HG03354 (cell line): ENCODE data around the gene KLK11.

Experiments
- ATAC-seq: cut with Tn5 transposase; IDR thresholded peaks from one replicate; pipeline ENCODE4 v1.9.1; 2021; ENCODE audit warnings: mild to moderate bottlenecking; ENCODE audit not compliant: unreplicated experiment, poor library complexity, severe bottlenecking

Gene KLK11

DNA sequence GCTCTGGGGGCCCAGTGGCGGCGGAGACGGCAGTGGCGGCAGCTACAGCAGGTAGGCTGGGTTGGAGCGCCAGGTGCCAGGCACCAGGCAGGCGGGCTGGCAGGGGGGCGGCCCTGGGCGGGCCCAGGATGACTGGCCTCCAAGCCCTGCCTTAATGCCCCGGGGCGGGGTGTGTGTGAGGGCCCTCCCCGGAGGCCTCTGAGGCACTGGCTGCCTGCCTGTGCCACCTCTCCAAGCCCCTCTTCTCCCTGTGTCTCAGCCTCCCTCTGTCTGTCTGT is at the start of gene KLK11:
Gene KLK11, minus strand, starts transcription at position 63 of the 278 bp plus-strand sequence. CDS start 985 bp downstream, outside the sequence.
- ATAC-seq = no peak

- no peak for ATAC-seq
These were observed 49.6 kb upstream of the KLK11 start for GRCh38 chr19:51075998-51076397.

- no peak for ATAC-seq
These were observed 44.6 kb upstream of the KLK11 start for GRCh38 chr19:51071095-51071405.

DNA sequence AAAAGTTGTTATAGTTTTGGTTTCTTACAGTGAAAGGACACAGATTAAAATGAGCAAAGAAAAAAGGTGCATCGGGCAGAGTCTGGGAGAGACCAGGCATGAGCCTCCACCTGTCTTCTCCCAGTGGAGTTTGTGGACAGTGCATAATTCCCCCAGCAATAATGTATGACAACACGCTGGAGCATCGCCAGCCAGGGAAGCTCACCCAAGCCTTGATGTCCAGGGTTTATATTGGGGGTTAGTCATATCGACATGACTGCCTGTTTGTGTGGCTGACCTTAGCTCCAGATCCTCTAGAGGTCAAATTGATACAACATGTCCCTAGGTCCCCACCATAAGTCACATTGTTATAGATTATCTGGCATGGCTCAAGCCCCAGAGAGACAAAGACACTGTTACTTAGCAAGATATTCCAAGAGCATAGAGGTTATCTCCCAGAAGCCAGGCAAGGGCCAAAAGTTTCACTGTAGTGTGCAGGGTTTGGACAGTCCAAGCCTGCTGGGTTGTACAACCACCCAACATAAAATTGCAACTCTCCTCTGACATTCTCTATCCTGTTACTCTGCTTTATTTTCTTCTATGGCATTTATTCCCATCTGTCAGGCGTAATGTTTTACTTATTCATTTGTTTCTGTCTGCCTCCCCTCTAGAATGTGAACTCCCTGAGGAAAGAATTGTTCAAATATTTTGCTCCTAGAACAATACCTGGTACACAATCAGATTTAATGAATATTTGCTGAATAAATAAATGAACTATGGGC is 44.1 kb upstream of the KLK11 start:
- no peak for ATAC-seq

DNA sequence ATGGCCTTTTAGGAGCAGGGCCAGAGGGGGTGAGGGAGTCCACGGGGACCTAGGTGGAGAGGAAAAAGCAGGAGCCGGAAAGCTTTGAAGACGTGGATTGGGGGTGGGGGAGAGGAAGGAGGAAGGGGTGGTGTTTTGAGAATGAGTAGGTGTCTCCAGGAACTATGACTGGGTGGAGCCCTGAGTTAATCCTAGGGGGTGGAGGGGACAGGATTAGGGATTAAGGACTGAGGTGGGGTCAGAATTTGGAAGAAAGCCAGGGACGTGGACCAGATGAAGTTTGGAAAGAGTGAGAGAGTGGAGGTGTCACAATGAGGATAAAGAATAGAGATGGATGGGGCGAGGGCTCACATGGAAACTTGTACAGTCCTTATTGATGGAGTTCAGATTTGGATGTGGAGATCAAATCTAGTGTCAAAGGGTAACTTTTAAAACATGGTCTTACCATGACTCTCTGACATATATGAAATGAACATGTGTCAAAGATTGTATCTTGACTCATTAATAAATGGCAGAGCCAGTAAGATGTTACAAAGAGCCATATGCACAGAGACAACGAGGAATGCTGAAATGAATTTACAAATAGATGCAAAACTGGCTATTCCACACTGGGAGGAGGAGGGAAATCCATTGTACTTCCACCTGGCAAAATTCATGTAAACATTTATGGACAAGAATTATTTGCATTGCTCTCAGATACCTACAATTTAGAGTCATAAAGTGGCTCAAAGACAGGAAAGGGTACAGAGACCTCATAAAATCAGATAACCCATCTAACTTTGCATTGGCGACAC is 40.2 kb upstream of the KLK11 start:
- ATAC-seq = no peak

- no peak for ATAC-seq
These were observed 39.0 kb upstream of the KLK11 start for GRCh38 chr19:51065221-51065960.

GRCh38 chr19:51064534-51065220 is 38.3 kb upstream of the KLK11 start, which contains the start of gene KLK13:
TSS of gene KLK13 (minus strand) at chr19:51065092. CDS start at chr19:51065067, 25 bp downstream.
- ATAC-seq = no peak

- ATAC-seq = no peak
These were observed 37.2 kb upstream of the KLK11 start for GRCh38 chr19:51063664-51064063.

DNA sequence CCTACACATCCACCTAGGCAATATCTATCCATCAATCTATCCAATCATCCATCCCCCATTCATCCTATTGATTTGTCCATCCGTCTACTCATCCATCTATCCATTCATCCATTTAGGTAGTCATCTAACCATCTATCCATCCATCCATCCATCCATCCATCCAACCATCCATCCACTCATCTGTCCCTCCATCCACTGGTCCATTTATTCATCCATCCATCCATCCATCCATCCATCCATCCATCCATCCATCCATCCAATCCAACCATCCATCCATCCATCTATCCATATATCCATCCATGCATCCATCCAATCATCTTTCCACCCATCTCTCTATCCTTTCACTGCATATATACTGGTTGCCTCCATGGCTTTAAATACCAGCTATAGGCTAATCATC is 34.6 kb upstream of the KLK11 start:
- no peak for ATAC-seq

DNA sequence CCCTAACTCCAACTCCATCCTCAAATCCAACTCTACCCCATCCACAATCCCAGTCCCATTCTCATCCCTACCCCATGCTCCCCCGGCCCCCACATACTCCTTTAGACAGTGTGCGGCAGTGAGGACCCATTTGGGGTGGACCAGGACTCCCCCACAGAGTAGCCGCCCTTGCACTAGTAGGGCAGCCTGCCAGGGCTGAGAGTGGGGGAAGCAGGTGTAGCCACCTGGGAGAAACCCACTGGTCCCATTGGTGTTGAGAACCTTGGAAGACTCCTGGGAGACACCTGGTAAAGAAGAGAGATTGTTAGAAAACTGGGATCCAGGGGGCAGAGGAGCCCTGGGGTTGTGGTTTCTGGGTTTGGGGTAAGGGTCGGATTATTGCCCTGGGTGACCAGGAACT is 33.9 kb upstream of the KLK11 start:
- no peak for ATAC-seq

GRCh38 chr19:51059715-51060114 is 33.3 kb upstream of the KLK11 start:
- no peak for ATAC-seq

DNA sequence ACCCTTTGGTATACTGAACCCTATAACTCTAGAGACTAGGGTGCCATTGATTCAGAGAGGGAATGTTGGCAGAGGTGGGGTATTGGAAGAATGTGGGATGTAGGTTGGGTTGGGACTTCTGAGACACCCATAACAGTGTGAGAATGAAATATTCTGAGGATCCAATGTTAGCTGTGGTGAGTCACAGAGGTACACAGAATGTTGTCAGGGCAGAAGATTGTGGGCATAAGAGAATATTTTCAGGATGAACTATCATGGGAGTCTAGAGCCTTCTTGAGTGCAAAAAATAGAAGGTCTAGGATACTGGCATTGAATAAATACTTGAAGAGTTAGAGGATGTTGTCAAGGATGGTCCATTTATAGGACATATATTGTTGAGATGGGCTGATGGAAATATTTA is 29.4 kb upstream of the KLK11 start:
- no peak for ATAC-seq

GRCh38 chr19:51047031-51047335 is 20.6 kb upstream of the KLK11 start:
- no peak for ATAC-seq

- ATAC-seq = no peak
These were observed 17.9 kb upstream of the KLK11 start for GRCh38 chr19:51044327-51044726.

GRCh38 chr19:51043497-51043896 is 17.1 kb upstream of the KLK11 start:
- ATAC-seq = no peak

- ATAC-seq = no peak
These were observed 13.7 kb upstream of the KLK11 start for GRCh38 chr19:51040151-51040550.

GRCh38 chr19:51036519-51036918 is 10.1 kb upstream of the KLK11 start:
- ATAC-seq = no peak

GRCh38 chr19:51034704-51035103 is 8.3 kb upstream of the KLK11 start, which contains the start of gene KLK12:
TSS of gene KLK12 (minus strand) at chr19:51035002. CDS start at chr19:51034621, 381 bp downstream.
- ATAC-seq = no peak

DNA sequence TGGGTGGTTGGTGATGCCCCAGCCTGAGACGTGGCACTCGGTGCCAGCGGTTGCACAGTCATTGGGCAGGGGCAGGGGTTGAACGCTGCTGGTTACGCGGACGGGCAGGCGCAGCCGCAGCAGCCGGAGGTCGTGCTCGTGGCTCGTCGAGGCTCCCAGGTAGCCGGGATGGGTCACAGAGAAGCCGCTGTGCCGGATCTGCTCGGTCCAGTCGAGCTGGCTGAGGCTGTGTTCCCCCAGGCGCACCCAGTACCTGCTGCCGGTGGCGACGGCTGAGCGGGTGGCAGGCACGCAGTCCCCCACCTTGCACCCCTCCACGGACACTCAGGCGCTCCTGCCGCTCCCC is 5.4 kb upstream of the KLK11 start:
- ATAC-seq = no peak

- ATAC-seq = no peak
These were observed 4.9 kb upstream of the KLK11 start for GRCh38 chr19:51031220-51031879.
